ENCODE measurements around the gene SNAP47.

Gene SNAP47

DNA sequence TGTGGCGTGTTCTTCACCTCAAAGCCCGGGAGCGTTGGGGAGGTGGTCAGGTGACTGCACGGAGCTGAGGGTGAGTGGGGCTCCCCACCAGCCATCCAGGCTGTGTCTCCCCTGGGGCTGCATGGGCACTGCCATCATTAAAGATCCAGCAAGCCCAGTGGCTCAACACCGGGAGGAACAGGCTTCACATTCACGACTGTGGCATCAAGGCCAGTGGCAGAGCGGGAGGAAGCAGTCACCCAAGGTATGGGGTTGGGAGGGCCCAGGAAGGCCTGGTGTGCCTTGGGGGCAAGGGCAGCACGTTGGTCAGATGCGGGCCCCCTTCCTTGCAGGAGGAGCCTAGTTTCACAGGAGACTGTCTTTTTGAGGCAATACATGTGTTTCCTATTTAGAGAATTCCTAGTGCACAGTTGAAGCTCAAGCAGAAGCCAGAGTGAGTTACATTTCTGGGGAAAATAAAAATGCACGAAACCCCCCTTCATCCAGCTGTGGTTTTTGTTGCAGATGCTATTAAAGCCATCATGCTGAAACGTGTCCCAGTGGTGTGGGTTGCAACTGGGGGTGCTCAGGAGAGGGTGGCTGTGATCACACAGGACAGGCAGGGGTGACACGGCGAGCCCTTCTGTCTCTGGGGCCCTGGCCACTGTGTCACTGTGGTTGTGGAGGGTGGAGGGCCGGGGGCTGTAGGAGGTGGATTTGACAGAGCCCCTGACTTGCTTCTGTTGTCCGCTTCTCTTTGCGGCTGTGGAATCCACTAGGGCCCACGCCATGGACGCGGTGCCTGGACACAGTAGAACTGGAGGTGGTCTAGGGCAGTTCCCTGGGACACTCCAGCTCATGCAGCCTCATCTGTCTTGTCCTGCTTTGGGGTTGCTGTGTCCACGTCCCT lies 34.1 kb downstream of the SNAP47 start:
- Histone ChIP-seq H3K4me3 (replicated peaks; ENCODE audit: insufficient read depth, low read length) (no peak overlapping the region), H3K27me3 (ENCODE audit: insufficient read depth, poor library complexity, severe bottlenecking) (no peaks in the 10 kb centered on the region), H3K27ac (replicated peaks) (no peak overlapping the region)
- no peak for DNase-seq (ENCODE audit: low read depth in 1 of 2, low spot score in 1 of 2)
- TF ChIP-seq, protein P1, sequence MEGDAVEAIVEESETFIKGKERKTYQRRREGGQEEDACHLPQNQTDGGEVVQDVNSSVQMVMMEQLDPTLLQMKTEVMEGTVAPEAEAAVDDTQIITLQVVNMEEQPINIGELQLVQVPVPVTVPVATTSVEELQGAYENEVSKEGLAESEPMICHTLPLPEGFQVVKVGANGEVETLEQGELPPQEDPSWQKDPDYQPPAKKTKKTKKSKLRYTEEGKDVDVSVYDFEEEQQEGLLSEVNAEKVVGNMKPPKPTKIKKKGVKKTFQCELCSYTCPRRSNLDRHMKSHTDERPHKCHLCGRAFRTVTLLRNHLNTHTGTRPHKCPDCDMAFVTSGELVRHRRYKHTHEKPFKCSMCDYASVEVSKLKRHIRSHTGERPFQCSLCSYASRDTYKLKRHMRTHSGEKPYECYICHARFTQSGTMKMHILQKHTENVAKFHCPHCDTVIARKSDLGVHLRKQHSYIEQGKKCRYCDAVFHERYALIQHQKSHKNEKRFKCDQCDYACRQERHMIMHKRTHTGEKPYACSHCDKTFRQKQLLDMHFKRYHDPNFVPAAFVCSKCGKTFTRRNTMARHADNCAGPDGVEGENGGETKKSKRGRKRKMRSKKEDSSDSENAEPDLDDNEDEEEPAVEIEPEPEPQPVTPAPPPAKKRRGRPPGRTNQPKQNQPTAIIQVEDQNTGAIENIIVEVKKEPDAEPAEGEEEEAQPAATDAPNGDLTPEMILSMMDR (IDR thresholded peaks at IDR 0.05; ENCODE audit: insufficient read depth, low read length), result no peak
- TF ChIP-seq GABPA (IDR thresholded peaks at IDR 0.05; ENCODE audit: low read depth), result no peak
- TF ChIP-seq, protein P2, sequence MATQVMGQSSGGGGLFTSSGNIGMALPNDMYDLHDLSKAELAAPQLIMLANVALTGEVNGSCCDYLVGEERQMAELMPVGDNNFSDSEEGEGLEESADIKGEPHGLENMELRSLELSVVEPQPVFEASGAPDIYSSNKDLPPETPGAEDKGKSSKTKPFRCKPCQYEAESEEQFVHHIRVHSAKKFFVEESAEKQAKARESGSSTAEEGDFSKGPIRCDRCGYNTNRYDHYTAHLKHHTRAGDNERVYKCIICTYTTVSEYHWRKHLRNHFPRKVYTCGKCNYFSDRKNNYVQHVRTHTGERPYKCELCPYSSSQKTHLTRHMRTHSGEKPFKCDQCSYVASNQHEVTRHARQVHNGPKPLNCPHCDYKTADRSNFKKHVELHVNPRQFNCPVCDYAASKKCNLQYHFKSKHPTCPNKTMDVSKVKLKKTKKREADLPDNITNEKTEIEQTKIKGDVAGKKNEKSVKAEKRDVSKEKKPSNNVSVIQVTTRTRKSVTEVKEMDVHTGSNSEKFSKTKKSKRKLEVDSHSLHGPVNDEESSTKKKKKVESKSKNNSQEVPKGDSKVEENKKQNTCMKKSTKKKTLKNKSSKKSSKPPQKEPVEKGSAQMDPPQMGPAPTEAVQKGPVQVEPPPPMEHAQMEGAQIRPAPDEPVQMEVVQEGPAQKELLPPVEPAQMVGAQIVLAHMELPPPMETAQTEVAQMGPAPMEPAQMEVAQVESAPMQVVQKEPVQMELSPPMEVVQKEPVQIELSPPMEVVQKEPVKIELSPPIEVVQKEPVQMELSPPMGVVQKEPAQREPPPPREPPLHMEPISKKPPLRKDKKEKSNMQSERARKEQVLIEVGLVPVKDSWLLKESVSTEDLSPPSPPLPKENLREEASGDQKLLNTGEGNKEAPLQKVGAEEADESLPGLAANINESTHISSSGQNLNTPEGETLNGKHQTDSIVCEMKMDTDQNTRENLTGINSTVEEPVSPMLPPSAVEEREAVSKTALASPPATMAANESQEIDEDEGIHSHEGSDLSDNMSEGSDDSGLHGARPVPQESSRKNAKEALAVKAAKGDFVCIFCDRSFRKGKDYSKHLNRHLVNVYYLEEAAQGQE (IDR thresholded peaks at IDR 0.05; ENCODE audit: insufficient replicate concordance, low read depth), result no peak
- TF ChIP-seq SPI1 (IDR thresholded peaks at IDR 0.05; ENCODE audit: borderline replicate concordance, low read depth), result no peak
- no peak for TF ChIP-seq POLR2AphosphoS5 (IDR thresholded peaks at IDR 0.05; ENCODE audit: low read depth)

GRCh38 chr1:227769936-227770494 lies 34.8 kb downstream of the SNAP47 start:
- TF ChIP-seq GABPA (IDR thresholded peaks at IDR 0.05; ENCODE audit: low read depth) (no peak), SPI1 (IDR thresholded peaks at IDR 0.05; ENCODE audit: borderline replicate concordance, low read depth) (no peak), POLR2AphosphoS5 (IDR thresholded peaks at IDR 0.05; ENCODE audit: low read depth) (no peak)
- TF ChIP-seq, protein P2 (IDR thresholded peaks at IDR 0.05; ENCODE audit: insufficient replicate concordance, low read depth), result no peak
- TF ChIP-seq, protein P1 (IDR thresholded peaks at IDR 0.05; ENCODE audit: insufficient read depth, low read length), result no peak
- DNase-seq (ENCODE audit: low read depth in 1 of 2, low spot score in 1 of 2), result no peak

GRCh38 chr1:227770812-227771211 lies 35.6 kb downstream of the SNAP47 start:
- Histone ChIP-seq H3K27ac (replicated peaks) (no peak overlapping the region), H3K4me3 (replicated peaks; ENCODE audit: insufficient read depth, low read length) (no peak overlapping the region), H3K27me3 (ENCODE audit: insufficient read depth, poor library complexity, severe bottlenecking) (no peaks in the 10 kb centered on the region)
- DNase-seq (ENCODE audit: low read depth in 1 of 2, low spot score in 1 of 2), result no peak
- TF ChIP-seq GABPA (IDR thresholded peaks at IDR 0.05; ENCODE audit: low read depth) (no peak), SPI1 (IDR thresholded peaks at IDR 0.05; ENCODE audit: borderline replicate concordance, low read depth) (no peak), POLR2AphosphoS5 (IDR thresholded peaks at IDR 0.05; ENCODE audit: low read depth) (no peak)
- TF ChIP-seq, protein P1 (IDR thresholded peaks at IDR 0.05; ENCODE audit: insufficient read depth, low read length), result no peak
- TF ChIP-seq, protein P2 (IDR thresholded peaks at IDR 0.05; ENCODE audit: insufficient replicate concordance, low read depth), result no peak

More at GRCh38 chr1:227769936-227770494, 34.8 kb downstream of the SNAP47 start:
- no peak overlapping the region for H3K27ac ChIP-seq (replicated peaks)
- no peak overlapping the region for H3K4me3 ChIP-seq (replicated peaks; ENCODE audit: insufficient read depth, low read length)
- H3K27me3 ChIP-seq (ENCODE audit: insufficient read depth, poor library complexity, severe bottlenecking), result no peaks in the 10 kb centered on the region

All from HL-60 (cell line).